IMR-90 (cell line): Measurements from ENCODE around the gene MRPL48.
A peak's percentile ranks its signal among the peaks of the same experiment; 100 is the strongest.

Experiments used
- BHLHE40 ChIP-seq: fragments of 150-350 bp; IDR thresholded peaks from 2 replicates; pipeline ENCODE4 v1.6.1; 2016; ENCODE audit warnings: mild to moderate bottlenecking, low read depth, low read length
- CEBPB ChIP-seq: IDR thresholded peaks from 2 replicates; pipeline ENCODE4 v1.6.1; 2012; ENCODE audit warnings: low read depth, low read length, improper control_type of control experiment
- CHD1 ChIP-seq: IDR thresholded peaks from 2 replicates; pipeline ENCODE4 v1.6.1; 2012; ENCODE audit warnings: low read depth, low read length, improper control_type of control experiment
- CTCF ChIP-seq: conservative IDR thresholded peaks from 2 replicates; pipeline ENCODE4 v1.5.1; 2012; ENCODE audit warnings: mild to moderate bottlenecking, low read depth, low read length, improper control_type of control experiment
- MAFK ChIP-seq: IDR thresholded peaks from 2 replicates; pipeline ENCODE4 v1.6.1; 2012; ENCODE audit warnings: low read depth, low read length, improper control_type of control experiment
- MAZ ChIP-seq: IDR thresholded peaks from 2 replicates; pipeline ENCODE4 v1.6.1; 2012; ENCODE audit warnings: low read depth, mild to moderate bottlenecking, low read length, improper control_type of control experiment, moderate library complexity, borderline replicate concordance
- MXI1 ChIP-seq: IDR thresholded peaks from 2 replicates; pipeline ENCODE4 v1.6.1; 2012; ENCODE audit warnings: low read depth, mild to moderate bottlenecking, low read length, moderate library complexity, borderline replicate concordance
- POLR2A ChIP-seq: IDR thresholded peaks from 2 replicates; pipeline ENCODE4 v1.6.1; 2012; ENCODE audit warnings: mild to moderate bottlenecking, low read depth, low read length
- RAD21 ChIP-seq: IDR thresholded peaks from 2 replicates; pipeline ENCODE4 v1.6.1; 2012; ENCODE audit warnings: low read length, improper control_type of control experiment
- RCOR1 ChIP-seq: IDR thresholded peaks from 2 replicates; pipeline ENCODE4 v1.6.1; 2012; ENCODE audit warnings: mild to moderate bottlenecking, low read length, improper control_type of control experiment; ENCODE audit not compliant: insufficient replicate concordance
- RFX5 ChIP-seq: IDR thresholded peaks from 2 replicates; pipeline ENCODE4 v1.8.0; 2012; ENCODE audit warnings: low read depth, mild to moderate bottlenecking, low read length, moderate library complexity
- SMC3 ChIP-seq: fragments of 150-350 bp; IDR thresholded peaks from 2 replicates; pipeline ENCODE4 v1.6.1; 2016; ENCODE audit warnings: low read depth, mild to moderate bottlenecking, antibody characterized with exemption, low read length, moderate library complexity
- USF2 ChIP-seq: fragments of 150-350 bp; IDR thresholded peaks from 2 replicates; pipeline ENCODE4 v1.6.1; 2017; ENCODE audit warnings: mild to moderate bottlenecking, antibody characterized with exemption, low read length, low read depth

- TF ChIP-seq CTCF: no peak
- TF ChIP-seq POLR2A: no peak
- TF ChIP-seq SMC3: no peak
- no peak for TF ChIP-seq RFX5
- no peak for TF ChIP-seq CHD1
- no peak for TF ChIP-seq USF2
- no peak for TF ChIP-seq RCOR1
- TF ChIP-seq MXI1: no peak
- no peak for TF ChIP-seq MAFK
- no peak for TF ChIP-seq BHLHE40
- peak; percentile 47; the same call in 1 of the 2 replicates for TF ChIP-seq CEBPB
- TF ChIP-seq RAD21: no peak
- TF ChIP-seq MAZ: no peak
Observed at GRCh38 chr11:73854680-73855079, 67.0 kb downstream of the MRPL48 start.
